ENCODE data around the gene RASSF8. TPM values are rescaled to one million over a fixed set of nuclear protein-coding genes. Genes with fewer than 3 reads are reported as not detected.

The RASSF8 gene
- total RNA-seq, 4 donors from 2014 or later: 93.2 to 127 (median 111) TPM

- no peak overlapping the region for H3K27ac ChIP-seq
- H3K4me1 ChIP-seq: peaks cover 9 to 70% (median 16%) of the 10 kb centered on the region in 3 donors
These were observed 73.8 kb downstream of the RASSF8 start for GRCh38 chr12:26032290-26032689.

DNA sequence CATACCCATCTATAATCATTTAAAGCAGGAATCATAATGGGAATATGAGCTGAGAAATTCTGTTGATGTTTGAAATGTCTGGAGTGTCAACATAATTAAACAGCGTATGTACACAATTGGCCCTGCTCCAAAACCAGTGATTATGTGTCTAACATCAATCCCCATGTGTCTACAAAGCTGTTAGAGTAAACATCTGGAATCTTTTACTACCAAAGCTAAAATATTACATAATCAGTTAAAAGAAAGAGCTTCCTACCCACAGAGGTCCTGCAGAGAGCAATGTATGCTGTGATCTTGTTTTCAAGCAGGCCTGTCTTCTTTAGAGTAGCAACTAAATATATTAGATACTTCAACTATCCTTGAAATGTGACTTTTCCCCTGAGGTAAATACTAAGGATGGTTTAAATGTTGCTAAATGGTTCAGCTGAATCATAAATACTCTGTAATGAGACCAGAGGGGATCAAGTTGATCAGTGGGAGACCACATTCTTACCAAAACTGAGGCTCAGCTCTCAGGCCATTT is 74.3 kb downstream of the RASSF8 start:
- Histone ChIP-seq H3K36me3 (no peaks in the 10 kb centered on the region), H3K9me3 (no peaks in the 10 kb centered on the region), H3K4me3 (no peak overlapping the region), H3K27ac (peak overlapping the region in 1 of 4 donors; percentile 19), H3K4me1 (peaks cover 9 to 74% (median 19%) of the 10 kb centered on the region in 3 donors), H3K27me3 (no peaks in the 10 kb centered on the region)
- WGBS, 2 donors (ENCODE audit: low coverage in 1 of 2): 39 to 40% methylated on average over 1 of the region's 1 CpG
- TF ChIP-seq, protein P1, sequence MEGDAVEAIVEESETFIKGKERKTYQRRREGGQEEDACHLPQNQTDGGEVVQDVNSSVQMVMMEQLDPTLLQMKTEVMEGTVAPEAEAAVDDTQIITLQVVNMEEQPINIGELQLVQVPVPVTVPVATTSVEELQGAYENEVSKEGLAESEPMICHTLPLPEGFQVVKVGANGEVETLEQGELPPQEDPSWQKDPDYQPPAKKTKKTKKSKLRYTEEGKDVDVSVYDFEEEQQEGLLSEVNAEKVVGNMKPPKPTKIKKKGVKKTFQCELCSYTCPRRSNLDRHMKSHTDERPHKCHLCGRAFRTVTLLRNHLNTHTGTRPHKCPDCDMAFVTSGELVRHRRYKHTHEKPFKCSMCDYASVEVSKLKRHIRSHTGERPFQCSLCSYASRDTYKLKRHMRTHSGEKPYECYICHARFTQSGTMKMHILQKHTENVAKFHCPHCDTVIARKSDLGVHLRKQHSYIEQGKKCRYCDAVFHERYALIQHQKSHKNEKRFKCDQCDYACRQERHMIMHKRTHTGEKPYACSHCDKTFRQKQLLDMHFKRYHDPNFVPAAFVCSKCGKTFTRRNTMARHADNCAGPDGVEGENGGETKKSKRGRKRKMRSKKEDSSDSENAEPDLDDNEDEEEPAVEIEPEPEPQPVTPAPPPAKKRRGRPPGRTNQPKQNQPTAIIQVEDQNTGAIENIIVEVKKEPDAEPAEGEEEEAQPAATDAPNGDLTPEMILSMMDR (IDR thresholded peaks at IDR 0.05): no peak
- no peak for TF ChIP-seq EP300 (IDR thresholded peaks at IDR 0.05)
- no peak for TF ChIP-seq POLR2AphosphoS5 (IDR thresholded peaks at IDR 0.05)
- no peak for TF ChIP-seq POLR2A (IDR thresholded peaks at IDR 0.05)
- no peak for ATAC-seq

More at GRCh38 chr12:26032290-26032689, 73.8 kb downstream of the RASSF8 start:
- no peak for TF ChIP-seq EP300 (IDR thresholded peaks at IDR 0.05)
- TF ChIP-seq, protein P1 (IDR thresholded peaks at IDR 0.05): no peak
- TF ChIP-seq POLR2A (IDR thresholded peaks at IDR 0.05): no peak
- TF ChIP-seq POLR2AphosphoS5 (IDR thresholded peaks at IDR 0.05): no peak
- WGBS, 2 donors (ENCODE audit: low coverage in 1 of 2): 71 to 81% methylated on average over 1 of the region's 1 CpG
- no peaks in the 10 kb centered on the region for H3K36me3 ChIP-seq
- H3K27me3 ChIP-seq: no peaks in the 10 kb centered on the region
- ATAC-seq: no peak
- no peak overlapping the region for H3K4me3 ChIP-seq
- H3K9me3 ChIP-seq: no peaks in the 10 kb centered on the region

- no peak overlapping the region for H3K4me3 ChIP-seq
- TF ChIP-seq POLR2A (IDR thresholded peaks at IDR 0.05) (no peak), POLR2AphosphoS5 (IDR thresholded peaks at IDR 0.05) (peak; percentile 47), EP300 (IDR thresholded peaks at IDR 0.05) (no peak)
- no peaks in the 10 kb centered on the region for H3K36me3 ChIP-seq
- peak overlapping the region in 1 of 4 donors; percentile 16 for H3K27ac ChIP-seq
- H3K4me1 ChIP-seq: peaks cover 3 to 70% (median 13%) of the 10 kb centered on the region in 3 donors
- H3K9me3 ChIP-seq: no peaks in the 10 kb centered on the region
- WGBS, 2 donors (ENCODE audit: low coverage in 1 of 2): 58 to 86% methylated on average over 5 of the region's 5 CpGs
- ATAC-seq: no peak
- H3K27me3 ChIP-seq: no peaks in the 10 kb centered on the region
These were observed 76.1 kb downstream of the RASSF8 start for GRCh38 chr12:26034371-26035142.

GRCh38 chr12:26036877-26037276 is 78.4 kb downstream of the RASSF8 start:
- TF ChIP-seq EP300 (IDR thresholded peaks at IDR 0.05): no peak
- no peak for TF ChIP-seq POLR2AphosphoS5 (IDR thresholded peaks at IDR 0.05)
- TF ChIP-seq, protein P1 (IDR thresholded peaks at IDR 0.05): no peak
- TF ChIP-seq POLR2A (IDR thresholded peaks at IDR 0.05): no peak
- Histone ChIP-seq H3K27me3 (no peaks in the 10 kb centered on the region), H3K4me1 (peaks cover 3 to 50% (median 14%) of the 10 kb centered on the region in 3 donors), H3K9me3 (no peaks in the 10 kb centered on the region), H3K36me3 (no peaks in the 10 kb centered on the region), H3K4me3 (no peak overlapping the region), H3K27ac (no peak overlapping the region)
- 87 to 96% methylated on average over 3 to 4 of the region's 4 CpGs for WGBS, 2 donors (ENCODE audit: low coverage in 1 of 2)
- ATAC-seq: no peak

GRCh38 chr12:26037615-26038220 is 79.2 kb downstream of the RASSF8 start:
- H3K9me3 ChIP-seq: no peaks in the 10 kb centered on the region
- H3K27me3 ChIP-seq: no peaks in the 10 kb centered on the region
- no peak for TF ChIP-seq POLR2AphosphoS5 (IDR thresholded peaks at IDR 0.05)
- no peak for TF ChIP-seq EP300 (IDR thresholded peaks at IDR 0.05)
- no peak for TF ChIP-seq POLR2A (IDR thresholded peaks at IDR 0.05)
- TF ChIP-seq, protein P1 (IDR thresholded peaks at IDR 0.05): no peak
- H3K4me1 ChIP-seq: peaks cover 5 to 50% (median 11%) of the 10 kb centered on the region in 3 donors
- H3K4me3 ChIP-seq: no peak overlapping the region
- no peaks in the 10 kb centered on the region for H3K36me3 ChIP-seq
- no peak for ATAC-seq
- WGBS, 2 donors (ENCODE audit: low coverage in 1 of 2): 73% methylated on average over 1 of the region's 2 CpGs; no CpG with 5 or more reads in 1 of the 2 donors
- no peak overlapping the region for H3K27ac ChIP-seq
